Stimulated activated CD4-positive, alpha-beta T cell treated with anti-CD3 and anti-CD28 coated beads, Interleukin-2, amount 100 ng/mL, for 4 hours (primary cell): Measurements from ENCODE around the gene NFE2L1.
"Not testable (repeated sequence)": the region's sequence is repeated elsewhere in the genome, so short reads cannot be mapped to it uniquely, and the experiment has no call there.

Experiments
- DNase-seq: peaks from one replicate; pipeline ENCODE4 v3.0.0-alpha.2; 2020; ENCODE audit warnings: low read depth

The NFE2L1 gene

GRCh38 chr17:48048384-48049126 lies 396 bp downstream of the NFE2L1 start:
- DNase-seq = no peak

- DNase-seq = no peak
Observed at GRCh38 chr17:48051283-48051682, 3.1 kb downstream of the NFE2L1 start.

GRCh38 chr17:48051706-48052486 lies 3.7 kb downstream of the NFE2L1 start:
- no peak for DNase-seq

- DNase-seq = no peak
Observed at GRCh38 chr17:48052956-48053757, 5.0 kb downstream of the NFE2L1 start.

- DNase-seq = no peak
Observed at GRCh38 chr17:48053758-48054237, 5.6 kb downstream of the NFE2L1 start.

- DNase-seq = no peak
Observed at GRCh38 chr17:48054238-48055185, 6.4 kb downstream of the NFE2L1 start.

GRCh38 chr17:48055531-48056245 lies 7.5 kb downstream of the NFE2L1 start:
- DNase-seq = no peak

GRCh38 chr17:48056246-48056745 lies 8.1 kb downstream of the NFE2L1 start:
- DNase-seq = no peak

GRCh38 chr17:48056879-48057278 lies 8.7 kb downstream of the NFE2L1 start:
- no peak for DNase-seq

- no peak for DNase-seq
Observed at GRCh38 chr17:48057626-48058025, 9.5 kb downstream of the NFE2L1 start.

GRCh38 chr17:48058393-48059124 lies 10.4 kb downstream of the NFE2L1 start:
- no peak for DNase-seq

- no peak for DNase-seq
Observed at GRCh38 chr17:48059125-48059668, 11.0 kb downstream of the NFE2L1 start.

- no peak for DNase-seq
Observed at GRCh38 chr17:48060249-48060648, 12.1 kb downstream of the NFE2L1 start.

- no peak for DNase-seq
Observed at GRCh38 chr17:48062273-48062672, 14.1 kb downstream of the NFE2L1 start.

- no peak for DNase-seq
Observed at GRCh38 chr17:48064638-48065037, 16.5 kb downstream of the NFE2L1 start.

- no peak for DNase-seq
Observed at GRCh38 chr17:48066192-48066591, 18.0 kb downstream of the NFE2L1 start.

GRCh38 chr17:48066656-48067055 lies 18.5 kb downstream of the NFE2L1 start:
- no peak for DNase-seq

- DNase-seq = no peak
Observed at GRCh38 chr17:48067245-48067644, 19.1 kb downstream of the NFE2L1 start.

GRCh38 chr17:48067808-48068207 lies 19.6 kb downstream of the NFE2L1 start:
- not testable (repeated sequence) for DNase-seq
